ENCODE data around the gene TSPYL1.

DNA sequence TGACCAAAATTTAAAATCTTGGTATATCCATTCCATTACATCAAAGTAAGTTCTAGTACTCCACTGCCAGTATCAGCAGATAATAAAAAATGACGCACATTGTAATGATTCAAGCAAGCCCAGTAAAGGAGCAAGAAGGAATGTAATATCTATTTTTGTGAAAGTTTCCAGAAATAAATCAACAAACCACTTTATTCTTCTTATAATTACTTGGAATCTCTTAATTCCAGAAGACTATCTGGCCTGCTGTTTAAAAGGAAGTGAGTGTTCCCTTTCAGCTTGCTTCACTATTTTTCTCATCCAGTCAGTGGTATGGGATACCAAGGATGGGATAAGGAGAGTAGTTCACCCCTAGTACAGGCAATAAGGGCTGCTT, 48.8 kb upstream of the TSPYL1 start:
- TF ChIP-seq SP1 (IDR thresholded peaks at IDR 0.05) (no peak), ELF4 (IDR thresholded peaks at IDR 0.05) (no peak), FOXK2 (IDR thresholded peaks at IDR 0.05) (no peak)

Data from HEK293T (cell line).